ENCODE data around the gene ABTB2. TPM values are rescaled to one million over a fixed set of nuclear protein-coding genes. Genes with fewer than 3 reads are reported as not detected.

Gene ABTB2
- total RNA-seq, 2 experiments from 2014 or later, result 1.2 TPM

DNA sequence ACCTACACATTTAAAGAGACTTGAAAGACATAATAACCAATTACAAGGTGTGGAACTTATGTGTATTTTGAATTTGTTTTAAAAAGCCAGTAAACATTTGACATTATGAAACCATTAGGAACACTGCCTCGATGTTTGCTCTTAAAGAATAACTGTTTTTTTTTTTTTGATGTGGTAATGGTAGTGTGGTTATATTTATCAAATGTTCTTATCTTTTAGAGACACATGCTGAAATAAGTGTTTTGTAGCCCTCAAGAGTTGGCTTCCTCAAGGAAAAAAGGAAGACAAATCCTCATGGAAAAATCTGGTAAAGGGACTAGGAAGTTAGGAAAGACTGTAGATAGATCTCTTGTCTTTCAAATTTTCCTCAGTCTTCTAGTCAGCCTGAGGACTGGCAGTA is 2.2 kb upstream of the ABTB2 start:
- POLR2A ChIA-PET, result no interaction called here
- no peak overlapping the region for H3K4me3 Mint-ChIP-seq
- CTCF ChIA-PET, result interaction anchor here (6.1 kb wide), 1 partner anchor 186 kb away, joined by 61 read pairs; no protein-coding TSS in a partner anchor
- intact Hi-C loops (cut with DNase I, micrococcal nuclease), result no loop called here
- no peak for DNase-seq
- H3K27ac Mint-ChIP-seq, result no peak overlapping the region
- ATAC-seq, result no peak
- peaks cover 26% of the 10 kb centered on the region for H3K27me3 Mint-ChIP-seq
- H3K36me3 Mint-ChIP-seq (ENCODE audit: low read depth), result peaks cover 2% of the 10 kb centered on the region
- H3K4me1 Mint-ChIP-seq, result peaks cover 30% of the 10 kb centered on the region
- H3K9me3 Mint-ChIP-seq (ENCODE audit: low read depth), result no peaks in the 10 kb centered on the region

DNA sequence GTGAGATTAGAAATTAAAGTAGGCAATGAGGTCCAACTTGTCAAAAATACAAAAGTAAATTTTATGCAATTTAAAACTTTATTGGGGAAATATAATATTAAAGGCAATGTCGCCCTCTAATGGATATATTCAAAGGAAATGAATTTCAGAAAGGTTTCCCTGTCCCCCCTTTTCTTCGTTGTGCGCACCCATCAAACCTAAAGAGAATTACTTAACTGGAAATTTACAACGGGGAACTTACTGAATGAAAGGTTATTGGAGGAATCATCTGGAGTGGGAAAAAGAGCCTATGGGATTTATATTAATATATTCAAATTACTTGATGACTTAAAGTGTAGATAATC is 1.7 kb upstream of the ABTB2 start:
- Mint-ChIP-seq H3K4me3 (peak overlapping the region; percentile 78), H3K27me3 (peaks cover 31% of the 10 kb centered on the region), H3K9me3 (ENCODE audit: low read depth) (no peaks in the 10 kb centered on the region), H3K27ac (no peak overlapping the region), H3K36me3 (ENCODE audit: low read depth) (peaks cover 2% of the 10 kb centered on the region), H3K4me1 (peaks cover 34% of the 10 kb centered on the region)
- intact Hi-C loops (cut with DNase I, micrococcal nuclease), result loop anchor here (1.0 to 10.0 kb wide), 10 partner anchors 109 to 505 kb away; partner anchors contain the start of genes CAPRIN1 (in 1 of the 2), LMO2 (in 1 of the 2) and NAT10 (in 1 of the 2)
- ATAC-seq (no peak), DNase-seq (no peak)
- ChIA-PET CTCF (no interaction called here), POLR2A (no interaction called here)

- ChIA-PET CTCF (interaction anchor here (0.5 to 4.2 kb wide), 12 partner anchors 12 to 499 kb away, joined by 3 to 70 read pairs (median 4); no protein-coding TSS in a partner anchor), POLR2A (interaction anchor here (1.0 to 2.2 kb wide), 3 partner anchors 107 to 185 kb away, joined by 3 to 10 read pairs (median 3); no protein-coding TSS in a partner anchor)
- Mint-ChIP-seq H3K27me3 (peaks cover 34% of the 10 kb centered on the region), H3K36me3 (ENCODE audit: low read depth) (peaks cover 2% of the 10 kb centered on the region), H3K27ac (peak overlapping the region; percentile 79), H3K4me3 (peak overlapping the region; percentile 78), H3K9me3 (ENCODE audit: low read depth) (no peaks in the 10 kb centered on the region), H3K4me1 (peaks cover 30% of the 10 kb centered on the region)
- DNase-seq (peak; percentile 83), ATAC-seq (peak; percentile 5)
- intact Hi-C loops (cut with DNase I, micrococcal nuclease), result loop anchor here (1.0 to 10.0 kb wide), 16 partner anchors 12 to 585 kb away; partner anchors contain the start of genes CAPRIN1 (in 2 of the 2), NAT10 (in 2 of the 2), CAT (in 1 of the 2) and FBXO3 (in 1 of the 2)
These were observed 1.1 kb upstream of the ABTB2 start for GRCh38 chr11:34358728-34359547.

DNA sequence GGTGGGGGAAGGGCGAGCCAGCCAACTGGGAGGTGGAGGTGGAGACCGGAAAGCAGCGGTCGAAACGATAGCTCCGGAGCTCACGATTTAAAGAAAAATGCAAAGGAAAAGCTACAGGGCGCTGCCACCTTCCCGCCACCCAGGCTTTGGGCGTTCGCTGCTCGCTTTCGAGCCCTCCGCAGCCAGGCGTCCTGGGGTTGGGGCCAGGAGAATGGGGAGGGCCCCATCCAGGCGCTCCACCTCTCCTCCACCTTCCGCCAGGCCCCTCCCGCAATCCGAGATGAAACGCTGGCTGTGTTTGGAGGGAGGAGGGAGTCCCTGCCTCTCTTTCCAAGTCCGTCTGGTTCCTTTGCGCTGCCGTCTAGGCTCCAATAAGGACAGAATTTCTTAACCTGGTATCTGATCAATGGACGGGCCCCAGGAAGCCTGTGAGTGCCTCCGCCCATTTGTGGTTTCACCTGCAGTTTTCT is 483 bp upstream of the ABTB2 start:
- Mint-ChIP-seq H3K4me3 (peak overlapping the region; percentile 78), H3K4me1 (peaks cover 28% of the 10 kb centered on the region), H3K36me3 (ENCODE audit: low read depth) (peaks cover 2% of the 10 kb centered on the region), H3K27me3 (peaks cover 34% of the 10 kb centered on the region), H3K9me3 (ENCODE audit: low read depth) (no peaks in the 10 kb centered on the region), H3K27ac (peak overlapping the region; percentile 67)
- intact Hi-C loops (cut with DNase I, micrococcal nuclease), result loop anchor here (1.0 to 10.0 kb wide), 14 partner anchors 13 to 584 kb away; partner anchors contain the start of genes CAPRIN1 (in 2 of the 2), NAT10 (in 2 of the 2), CAT (in 1 of the 2) and FBXO3 (in 1 of the 2)
- DNase-seq (no peak), ATAC-seq (peak; percentile 32)
- POLR2A ChIA-PET, result interaction anchor here (1.0 to 2.2 kb wide), 5 partner anchors 45 to 465 kb away, joined by 3 to 10 read pairs (median 3); no protein-coding TSS in a partner anchor
- CTCF ChIA-PET, result interaction anchor here (0.6 to 4.2 kb wide), 18 partner anchors 10 to 498 kb away, joined by 3 to 70 read pairs (median 4); no protein-coding TSS in a partner anchor

DNA sequence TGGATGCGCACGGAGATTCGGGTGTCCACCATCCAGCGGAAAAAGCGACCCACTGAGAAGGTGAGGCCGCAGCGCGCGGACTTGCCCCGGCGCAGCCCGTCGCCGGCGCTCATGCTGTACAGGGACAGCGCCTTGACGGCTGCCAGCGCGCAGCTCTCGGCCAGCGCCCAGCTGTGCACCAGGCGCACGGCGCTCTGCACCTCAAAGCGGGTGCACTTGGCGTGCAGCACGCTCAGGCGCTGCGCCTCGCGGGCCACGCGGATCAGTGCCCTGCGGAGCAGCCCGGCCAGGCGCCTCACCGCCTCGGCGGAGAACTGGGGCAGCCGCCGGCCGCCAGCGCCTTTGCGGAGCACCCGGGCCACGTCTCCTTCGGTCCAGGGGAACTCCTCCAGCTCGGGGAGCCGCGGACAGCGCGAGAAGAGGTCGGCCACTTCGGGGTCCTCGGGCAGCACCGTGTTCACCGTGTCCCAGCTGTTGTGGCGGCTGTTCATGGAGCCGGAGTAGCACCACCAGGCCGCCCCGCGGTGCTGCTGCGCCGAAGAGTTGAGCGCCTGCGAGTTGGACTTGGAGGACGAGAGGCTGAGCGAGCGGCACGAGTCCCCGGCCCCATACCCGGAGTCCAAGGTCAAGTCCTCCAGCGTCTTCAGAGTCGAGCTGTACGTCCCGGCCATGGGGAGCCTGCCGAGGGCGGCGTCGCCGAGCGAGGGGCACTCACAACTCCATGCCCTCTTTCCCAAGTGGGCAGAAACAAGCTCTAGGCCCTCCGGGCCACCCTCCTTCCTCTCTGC is 703 bp downstream of the ABTB2 start:
- DNase-seq (peak; percentile 67), ATAC-seq (peak; percentile 10)
- CTCF ChIA-PET, result interaction anchor here (0.5 to 4.2 kb wide), 22 partner anchors 9 to 673 kb away, joined by 3 to 70 read pairs (median 4); no protein-coding TSS in a partner anchor
- intact Hi-C loops (cut with DNase I, micrococcal nuclease), result loop anchor here (5.0 to 10.0 kb wide), 3 partner anchors 305 to 502 kb away; partner anchors contain the start of genes CAPRIN1 (in 1 of the 2) and LMO2 (in 1 of the 2)
- no peak overlapping the region for H3K27ac Mint-ChIP-seq
- peaks cover 2% of the 10 kb centered on the region for H3K36me3 Mint-ChIP-seq (ENCODE audit: low read depth)
- H3K27me3 Mint-ChIP-seq, result peaks cover 36% of the 10 kb centered on the region
- H3K9me3 Mint-ChIP-seq (ENCODE audit: low read depth), result no peaks in the 10 kb centered on the region
- POLR2A ChIA-PET, result interaction anchor here (0.6 to 2.2 kb wide), 5 partner anchors 44 to 568 kb away, joined by 3 to 10 read pairs (median 3); no protein-coding TSS in a partner anchor
- peaks cover 28% of the 10 kb centered on the region for H3K4me1 Mint-ChIP-seq
- peak overlapping the region; percentile 78 for H3K4me3 Mint-ChIP-seq

DNA sequence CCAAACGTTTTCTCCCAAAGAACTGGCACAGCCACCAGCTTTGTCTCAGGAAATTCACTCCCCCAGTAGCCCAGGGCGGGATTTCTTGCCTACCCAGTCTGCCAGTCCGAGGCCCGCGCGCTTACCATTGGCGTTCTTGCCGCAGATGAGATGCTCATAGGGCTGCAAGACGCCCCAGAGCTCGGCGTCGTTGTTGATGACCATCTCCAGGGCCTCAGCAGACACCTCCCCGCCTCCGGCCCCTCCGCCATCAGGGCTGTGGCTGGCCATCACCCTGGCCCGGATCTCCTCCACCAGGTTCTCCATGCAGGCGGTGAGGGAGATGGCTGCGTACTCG is 1.3 kb downstream of the ABTB2 start:
- intact Hi-C loops (cut with DNase I, micrococcal nuclease), result loop anchor here (5.0 to 10.0 kb wide), 3 partner anchors 304 to 502 kb away; partner anchors contain the start of genes CAPRIN1 (in 1 of the 2) and LMO2 (in 1 of the 2)
- ChIA-PET POLR2A (interaction anchor here (0.6 to 1.2 kb wide), 2 partner anchors 8 to 95 kb away, joined by 3 read pairs; no protein-coding TSS in a partner anchor), CTCF (interaction anchor here (0.9 to 4.2 kb wide), 10 partner anchors 46 to 360 kb away, joined by 3 to 70 read pairs (median 4); no protein-coding TSS in a partner anchor)
- H3K27ac Mint-ChIP-seq, result no peak overlapping the region
- peaks cover 28% of the 10 kb centered on the region for H3K4me1 Mint-ChIP-seq
- peak overlapping the region; percentile 78 for H3K4me3 Mint-ChIP-seq
- ATAC-seq (no peak), DNase-seq (peak; percentile 27)
- H3K36me3 Mint-ChIP-seq (ENCODE audit: low read depth), result peaks cover 2% of the 10 kb centered on the region
- H3K27me3 Mint-ChIP-seq, result peaks cover 38% of the 10 kb centered on the region
- H3K9me3 Mint-ChIP-seq (ENCODE audit: low read depth), result no peaks in the 10 kb centered on the region

DNA sequence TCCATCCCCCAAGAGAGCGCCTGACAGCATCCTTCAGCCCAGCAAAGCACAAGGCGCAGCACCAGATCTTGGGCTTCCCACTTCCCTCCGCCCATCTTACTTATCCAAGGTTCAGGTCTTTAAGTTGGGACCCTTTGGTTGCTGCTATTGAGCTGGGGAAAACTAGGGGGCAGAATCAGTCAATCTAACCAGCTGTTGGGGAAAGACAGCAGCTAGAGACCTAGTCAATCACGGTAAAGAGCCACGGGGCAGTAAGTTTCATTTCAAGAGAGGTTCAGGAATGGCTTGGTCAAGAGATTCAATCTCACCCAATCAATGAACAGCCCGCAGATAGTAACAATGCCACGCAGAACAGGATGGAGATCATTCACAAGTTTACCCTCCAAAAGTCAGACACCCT is 1.7 kb downstream of the ABTB2 start:
- CTCF ChIA-PET, result interaction anchor here (0.9 to 4.2 kb wide), 8 partner anchors 47 to 359 kb away, joined by 3 to 70 read pairs (median 4); no protein-coding TSS in a partner anchor
- no peak for DNase-seq
- Mint-ChIP-seq H3K27me3 (peaks cover 41% of the 10 kb centered on the region), H3K27ac (no peak overlapping the region), H3K36me3 (ENCODE audit: low read depth) (peaks cover 2% of the 10 kb centered on the region), H3K4me3 (peak overlapping the region; percentile 78), H3K9me3 (ENCODE audit: low read depth) (no peaks in the 10 kb centered on the region), H3K4me1 (peaks cover 28% of the 10 kb centered on the region)
- POLR2A ChIA-PET, result interaction anchor here (0.6 kb wide), 1 partner anchor 7 kb away, joined by 3 read pairs; no protein-coding TSS in a partner anchor
- ATAC-seq, result no peak
- intact Hi-C loops (cut with DNase I, micrococcal nuclease), result loop anchor here (5.0 to 10.0 kb wide), 3 partner anchors 304 to 501 kb away; partner anchors contain the start of genes CAPRIN1 (in 1 of the 2) and LMO2 (in 1 of the 2)

- peak overlapping the region; percentile 78 for H3K4me3 Mint-ChIP-seq
These were observed 2.1 kb downstream of the ABTB2 start for GRCh38 chr11:34355726-34356125.

DNA sequence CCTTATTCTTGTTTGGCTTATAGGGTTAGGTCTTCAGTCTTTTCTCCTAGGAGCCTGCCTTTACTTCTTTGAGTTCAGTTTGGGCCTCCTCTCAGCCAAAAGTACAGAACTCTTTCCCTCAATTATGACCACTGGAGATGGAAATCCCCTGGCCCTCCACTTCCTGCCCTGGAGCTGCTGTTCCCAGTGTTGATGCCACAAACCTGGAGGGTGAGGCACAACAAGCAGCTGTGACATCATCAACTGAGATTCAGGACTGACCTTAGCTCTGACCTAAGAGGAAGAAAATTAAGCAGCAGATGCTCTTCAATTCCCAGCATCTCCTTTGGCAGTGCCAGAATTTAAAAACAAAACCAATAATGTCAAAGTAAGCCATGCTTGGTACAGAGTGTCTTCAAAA is 3.0 kb downstream of the ABTB2 start:
- ATAC-seq (no peak), DNase-seq (no peak)
- Mint-ChIP-seq H3K36me3 (ENCODE audit: low read depth) (peaks cover 2% of the 10 kb centered on the region), H3K27ac (no peak overlapping the region), H3K9me3 (ENCODE audit: low read depth) (no peaks in the 10 kb centered on the region), H3K4me1 (peaks cover 28% of the 10 kb centered on the region), H3K4me3 (peak overlapping the region; percentile 28), H3K27me3 (peaks cover 34% of the 10 kb centered on the region)
- POLR2A ChIA-PET, result no interaction called here
- intact Hi-C loops (cut with DNase I, micrococcal nuclease), result loop anchor here (5.0 to 10.0 kb wide), 3 partner anchors 302 to 500 kb away; partner anchors contain the start of genes CAPRIN1 (in 1 of the 2) and LMO2 (in 1 of the 2)
- CTCF ChIA-PET, result interaction anchor here (0.8 to 4.2 kb wide), 5 partner anchors 11 to 204 kb away, joined by 3 to 15 read pairs (median 5); no protein-coding TSS in a partner anchor

More at GRCh38 chr11:34355726-34356125, 2.1 kb downstream of the ABTB2 start:
- H3K27me3 Mint-ChIP-seq, result peaks cover 40% of the 10 kb centered on the region
- H3K36me3 Mint-ChIP-seq (ENCODE audit: low read depth), result peaks cover 2% of the 10 kb centered on the region
- ATAC-seq, result no peak
- no peaks in the 10 kb centered on the region for H3K9me3 Mint-ChIP-seq (ENCODE audit: low read depth)
- H3K27ac Mint-ChIP-seq, result no peak overlapping the region
- DNase-seq, result no peak
- POLR2A ChIA-PET, result interaction anchor here (0.6 kb wide), 1 partner anchor 21 kb away, joined by 9 read pairs; no protein-coding TSS in a partner anchor
- intact Hi-C loops (cut with DNase I, micrococcal nuclease), result loop anchor here (5.0 to 10.0 kb wide), 3 partner anchors 303 to 501 kb away; partner anchors contain the start of genes CAPRIN1 (in 1 of the 2) and LMO2 (in 1 of the 2)
- peaks cover 28% of the 10 kb centered on the region for H3K4me1 Mint-ChIP-seq
- CTCF ChIA-PET, result interaction anchor here (0.8 to 4.2 kb wide), 8 partner anchors 12 to 359 kb away, joined by 3 to 70 read pairs (median 4); no protein-coding TSS in a partner anchor

- Mint-ChIP-seq H3K36me3 (ENCODE audit: low read depth) (peaks cover 2% of the 10 kb centered on the region), H3K4me1 (peaks cover 23% of the 10 kb centered on the region), H3K27me3 (peaks cover 27% of the 10 kb centered on the region), H3K4me3 (no peak overlapping the region), H3K9me3 (ENCODE audit: low read depth) (no peaks in the 10 kb centered on the region), H3K27ac (no peak overlapping the region)
- ChIA-PET POLR2A (no interaction called here), CTCF (interaction anchor here (0.6 to 2.0 kb wide), 3 partner anchors 12 to 179 kb away, joined by 3 to 6 read pairs (median 5); no protein-coding TSS in a partner anchor)
- intact Hi-C loops (cut with DNase I, micrococcal nuclease), result loop anchor here (10.0 kb wide), 2 partner anchors 459 to 499 kb away; partner anchors contain the start of gene LMO2 (in 1 of the 2)
- ATAC-seq (no peak), DNase-seq (no peak)
These were observed 3.9 kb downstream of the ABTB2 start for GRCh38 chr11:34353881-34354280.
